Peyer's patch (tissue), 4 donors: ENCODE data around the gene DGCR6L.

Experiments
- CTCF ChIP-seq, 6 experiments: fragments of 450-650 bp in 4 of 6; fragments of 200-600 bp in 2 of 6; sonication (generic) in 1 of 6; IDR thresholded peaks; one replicate each; pipeline ENCODE4 v1.5.1; 2017 to 2019; ENCODE audit warnings: antibody characterized with exemption in 6 of 6, mild to moderate bottlenecking in 3 of 6, moderate library complexity in 1 of 6
- POLR2A ChIP-seq, 2 donors: fragments of 450-650 bp; IDR thresholded peaks; one replicate each; pipeline ENCODE4 v1.5.1; 2017; ENCODE audit warnings: antibody characterized with exemption in 2 of 2, mild to moderate bottlenecking in 2 of 2, moderate library complexity in 2 of 2

GRCh38 chr22:20354238-20354975 lies 34.5 kb upstream of the DGCR6L start:
- TF ChIP-seq POLR2A (IDR thresholded peaks at IDR 0.05) (no peak), CTCF (IDR thresholded peaks at IDR 0.05) (no peak)
